B cell (primary cell): Measurements from ENCODE around the gene ZNF608. TPM values are rescaled to one million over a fixed set of nuclear protein-coding genes. Genes with fewer than 3 reads are reported as not detected.

Experiments used
- ATAC-seq: fragments of 200-7000 bp; cut with Tn5 transposase; one replicate; pipeline ENCODE4 v1.10.0; 2021; ENCODE audit warnings: low read depth, mild to moderate bottlenecking, moderate number of reproducible peaks, moderate library complexity
- CTCF ChIA-PET: fragments of 350-600 bp; sonication (Branson Sonifier 250); formaldehyde crosslinking; loops from one replicate; lab custom pipeline; 2021; ENCODE audit warnings: antibody characterized with exemption, inconsistent platforms; lab: Charles Lee
- POLR2A ChIA-PET: fragments of 350-600 bp; sonication (Branson Sonifier 250); formaldehyde crosslinking; loops from one replicate; lab custom pipeline; 2021; ENCODE audit warnings: antibody characterized with exemption; lab: Charles Lee
- DNase-seq: peaks from one replicate; pipeline ENCODE4 v3.0.0; 2013
- H2AFZ ChIP-seq: 2 replicates; pipeline ENCODE4 v1.6.1; 2012; ENCODE audit warnings: mild to moderate bottlenecking, low read depth, low read length; ENCODE audit not compliant: insufficient read depth, poor library complexity, severe bottlenecking
- H3K27ac ChIP-seq, 2 donors: 1 replicate in 1 of 2; 2 replicates in 1 of 2; pipeline ENCODE4 v1.5.1; 2012 to 2013; ENCODE audit warnings: low read length in 2 of 2, mild to moderate bottlenecking in 2 of 2, moderate library complexity in 1 of 2
- H3K27me3 ChIP-seq, 4 experiments: fragments of 200-600 bp in 1 of 4; sonication (generic) in 1 of 4; replicated peaks in 1 of 4; 1 replicate in 2 of 4; 2 replicates in 2 of 4; pipeline versions ENCODE4 v1.6.1 to v1.7.0; 2013 to 2016; ENCODE audit warnings: low read length in 3 of 4, mild to moderate bottlenecking in 2 of 4, mixed read lengths in 1 of 4, moderate library complexity in 1 of 4; ENCODE audit not compliant: insufficient read depth in 4 of 4, control insufficient read depth in 3 of 4; ENCODE audit errors: control extremely low read depth in 1 of 4
- H3K36me3 ChIP-seq, 2 experiments: replicated peaks in 1 of 2; 1 replicate in 1 of 2; 2 replicates in 1 of 2; pipeline versions ENCODE4 v1.6.1 to v1.7.1; 2013; ENCODE audit warnings: low read length in 1 of 2; ENCODE audit not compliant: insufficient read depth in 2 of 2, control insufficient read depth in 1 of 2; ENCODE audit errors: control extremely low read depth in 1 of 2, extremely low read depth in 1 of 2
- H3K4me1 ChIP-seq, 2 donors: fragments of 200-600 bp in 1 of 2; sonication (generic) in 1 of 2; 1 replicate in 1 of 2; 2 replicates in 1 of 2; pipeline versions ENCODE4 v1.5.1 to v1.6.1; 2013 to 2017; ENCODE audit warnings: low read length in 2 of 2; ENCODE audit not compliant: control insufficient read depth in 2 of 2, insufficient read depth in 2 of 2
- H3K4me2 ChIP-seq: replicated peaks from 2 replicates; pipeline ENCODE3; 2012; ENCODE audit warnings: mild to moderate bottlenecking, low read depth, low read length; ENCODE audit not compliant: poor library complexity, severe bottlenecking
- H3K4me3 ChIP-seq, 5 experiments: fragments of 200-600 bp in 1 of 5; sonication (generic) in 1 of 5; 1 replicate in 3 of 5; 2 replicates in 2 of 5; pipeline versions ENCODE4 v1.5.1 to v1.7.0; 2011 to 2016; ENCODE audit warnings: low read length in 4 of 5, mild to moderate bottlenecking in 4 of 5, low read depth in 2 of 5, control low read depth in 1 of 5, moderate library complexity in 1 of 5; ENCODE audit not compliant: insufficient read depth in 1 of 5; ENCODE audit errors: control extremely low read depth in 1 of 5, extremely low read depth in 1 of 5
- H3K79me2 ChIP-seq: fragments of 200-600 bp; sonication (generic); one replicate; pipeline ENCODE4 v1.6.0; 2016; ENCODE audit warnings: low read length; ENCODE audit not compliant: control insufficient read depth, insufficient read depth
- H3K9ac ChIP-seq: fragments of 200-600 bp; sonication (generic); 2 replicates; pipeline ENCODE4 v1.6.1; 2017; ENCODE audit warnings: mild to moderate bottlenecking, low read length, moderate library complexity
- H3K9me3 ChIP-seq, 3 donors: one replicate each; pipeline versions ENCODE4 v1.6.1 to v1.7.1; 2013; ENCODE audit warnings: low read length in 2 of 3; ENCODE audit not compliant: control insufficient read depth in 2 of 3, insufficient read depth in 1 of 3; ENCODE audit errors: control extremely low read depth in 1 of 3
- H4K20me1 ChIP-seq: 2 replicates; pipeline ENCODE4 v1.6.0; 2012; ENCODE audit warnings: mild to moderate bottlenecking, low read length; ENCODE audit not compliant: insufficient read depth, control insufficient read depth, poor library complexity, severe bottlenecking
- H3K27ac Mint-ChIP-seq: one replicate; pipeline ENCODE4 v1.8.0; 2021; ENCODE audit warnings: mixed read lengths
- H3K27me3 Mint-ChIP-seq: one replicate; pipeline ENCODE4 v1.8.0; 2021; ENCODE audit warnings: mixed read lengths
- H3K4me1 Mint-ChIP-seq: one replicate; pipeline ENCODE4 v1.8.0; 2021; ENCODE audit warnings: mixed read lengths
- H3K4me3 Mint-ChIP-seq: one replicate; pipeline ENCODE4 v1.8.0; 2021; ENCODE audit warnings: mixed read lengths
- H3K9me3 Mint-ChIP-seq: one replicate; pipeline ENCODE4 v1.8.0; 2022; ENCODE audit warnings: mixed read lengths; ENCODE audit not compliant: insufficient read depth
- EZH2 ChIP-seq: IDR thresholded peaks from 2 replicates; pipeline ENCODE4 v1.6.1; 2012; ENCODE audit warnings: borderline replicate concordance, low read depth, mild to moderate bottlenecking, moderate library complexity, low read length; ENCODE audit not compliant: insufficient read depth, poor library complexity, severe bottlenecking
- WGBS: methylation state at CpG from one replicate; pipeline ENCODE4 v1.1.5; 2013; ENCODE audit warnings: missing lambda C conversion rate; ENCODE audit not compliant: insufficient coverage; 5-methylcytosine and 5-hydroxymethylcytosine counted together
- intact Hi-C: fragments of 100-400 bp; cut with micrococcal nuclease; formaldehyde crosslinking; loops from one replicate; pipeline ENCODE4 v1.10.0; 2022
- polyA plus RNA-seq: library from polyadenylated mRNA; depleted of rRNA; stranded (reverse); fragments of >200 nt; gene quantifications from 2 replicates; pipeline ENCODE4 v1.2.3, GENCODE V29; 2012
- total RNA-seq, 2 donors: library from RNA; stranded (reverse); fragments of 120-200 nt in 1 of 2; gene quantifications; 1 replicate in 1 of 2; 2 replicates in 1 of 2; pipeline versions ENCODE4 v1.2.3 to v1.2.4, GENCODE V29; 2013 to 2022
- TF ChIP-seq, protein P1 (sequence below): fragments of 200-600 bp; IDR thresholded peaks from one replicate; pipeline ENCODE4 v1.8.0; 2022; ENCODE audit warnings: antibody characterized with exemption, mild to moderate bottlenecking

The ZNF608 gene
- total and polyA plus RNA-seq, 2 donors (not counting 1 experiment from before 2014, with no cell fraction given): 8.5 to 17.4 TPM

DNA sequence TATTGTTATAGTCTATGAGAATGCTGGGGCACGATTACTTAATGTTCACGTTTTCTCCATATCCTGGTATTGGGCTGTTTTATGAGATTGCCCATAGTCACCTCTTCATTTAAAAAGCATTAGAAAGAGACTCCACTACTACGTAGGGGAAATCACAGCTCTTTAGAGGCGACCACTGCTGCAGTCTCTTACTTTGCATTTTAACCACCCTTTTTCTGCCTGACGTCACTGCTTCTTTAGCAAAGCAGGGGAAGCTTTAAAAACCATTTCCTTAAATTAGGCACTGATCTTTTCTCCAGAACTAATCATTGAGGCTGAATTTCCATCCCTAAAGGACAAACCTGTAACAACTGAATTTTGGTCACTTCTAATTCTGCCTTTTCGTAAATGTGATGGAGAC is 38.9 kb downstream of the ZNF608 start:
- 8% methylated on average over 4 of the region's 6 CpGs for WGBS

More for the DNA sequence above, 38.9 kb downstream of the ZNF608 start:
- TF ChIP-seq, protein P1, sequence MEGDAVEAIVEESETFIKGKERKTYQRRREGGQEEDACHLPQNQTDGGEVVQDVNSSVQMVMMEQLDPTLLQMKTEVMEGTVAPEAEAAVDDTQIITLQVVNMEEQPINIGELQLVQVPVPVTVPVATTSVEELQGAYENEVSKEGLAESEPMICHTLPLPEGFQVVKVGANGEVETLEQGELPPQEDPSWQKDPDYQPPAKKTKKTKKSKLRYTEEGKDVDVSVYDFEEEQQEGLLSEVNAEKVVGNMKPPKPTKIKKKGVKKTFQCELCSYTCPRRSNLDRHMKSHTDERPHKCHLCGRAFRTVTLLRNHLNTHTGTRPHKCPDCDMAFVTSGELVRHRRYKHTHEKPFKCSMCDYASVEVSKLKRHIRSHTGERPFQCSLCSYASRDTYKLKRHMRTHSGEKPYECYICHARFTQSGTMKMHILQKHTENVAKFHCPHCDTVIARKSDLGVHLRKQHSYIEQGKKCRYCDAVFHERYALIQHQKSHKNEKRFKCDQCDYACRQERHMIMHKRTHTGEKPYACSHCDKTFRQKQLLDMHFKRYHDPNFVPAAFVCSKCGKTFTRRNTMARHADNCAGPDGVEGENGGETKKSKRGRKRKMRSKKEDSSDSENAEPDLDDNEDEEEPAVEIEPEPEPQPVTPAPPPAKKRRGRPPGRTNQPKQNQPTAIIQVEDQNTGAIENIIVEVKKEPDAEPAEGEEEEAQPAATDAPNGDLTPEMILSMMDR: no peak
- no peak for TF ChIP-seq EZH2
- Histone ChIP-seq H3K27me3 (peaks cover 0 to 7% (median 0%) of the 10 kb centered on the region in 4 experiments), H3K9ac (peak overlapping the region; percentile 39), H3K4me3 (peak overlapping the region in 2 of 5 experiments; percentile 24 to 30), H3K27ac (peak overlapping the region; percentile 6 to 71), H4K20me1 (no peaks in the 10 kb centered on the region), H3K9me3 (peaks cover 0 to 3% (median 0%) of the 10 kb centered on the region in 3 donors), H3K4me2 (peak overlapping the region; percentile 75), H3K4me1 (peaks cover 59 to 61% of the 10 kb centered on the region in 2 donors), H3K79me2 (peaks cover 90% of the 10 kb centered on the region), H2AFZ (no peak overlapping the region), H3K36me3 (no peaks in the 10 kb centered on the region)
- H3K4me1 Mint-ChIP-seq: peaks cover 82% of the 10 kb centered on the region
- intact Hi-C loops: loop anchor here (2.0 to 5.0 kb wide), 2 partner anchors 123 to 650 kb away; no protein-coding TSS in a partner anchor
- peak overlapping the region; percentile 80 for H3K4me3 Mint-ChIP-seq
- DNase-seq: peak; percentile 84
- H3K27me3 Mint-ChIP-seq: no peaks in the 10 kb centered on the region
- H3K9me3 Mint-ChIP-seq: no peaks in the 10 kb centered on the region
- peak; percentile 56 for ATAC-seq
- CTCF ChIA-PET: interaction anchor here (0.7 to 5.3 kb wide), 8 partner anchors 9 to 1128 kb away, joined by 3 to 30 read pairs (median 3); no protein-coding TSS in a partner anchor
- POLR2A ChIA-PET: interaction anchor here (0.7 to 2.2 kb wide), 4 partner anchors 8 to 41 kb away, joined by 3 to 12 read pairs (median 6); partner anchors contain the start of gene ZNF608
- peak overlapping the region; percentile 87 for H3K27ac Mint-ChIP-seq
